ENCODE results near the gene ARHGAP26. TPM values are rescaled to one million over a fixed set of nuclear protein-coding genes. Genes with fewer than 3 reads are reported as not detected.

The ARHGAP26 gene
- total and polyA plus RNA-seq, 5 donors = 13.2 to 56.9 (median 47.0) TPM

DNA sequence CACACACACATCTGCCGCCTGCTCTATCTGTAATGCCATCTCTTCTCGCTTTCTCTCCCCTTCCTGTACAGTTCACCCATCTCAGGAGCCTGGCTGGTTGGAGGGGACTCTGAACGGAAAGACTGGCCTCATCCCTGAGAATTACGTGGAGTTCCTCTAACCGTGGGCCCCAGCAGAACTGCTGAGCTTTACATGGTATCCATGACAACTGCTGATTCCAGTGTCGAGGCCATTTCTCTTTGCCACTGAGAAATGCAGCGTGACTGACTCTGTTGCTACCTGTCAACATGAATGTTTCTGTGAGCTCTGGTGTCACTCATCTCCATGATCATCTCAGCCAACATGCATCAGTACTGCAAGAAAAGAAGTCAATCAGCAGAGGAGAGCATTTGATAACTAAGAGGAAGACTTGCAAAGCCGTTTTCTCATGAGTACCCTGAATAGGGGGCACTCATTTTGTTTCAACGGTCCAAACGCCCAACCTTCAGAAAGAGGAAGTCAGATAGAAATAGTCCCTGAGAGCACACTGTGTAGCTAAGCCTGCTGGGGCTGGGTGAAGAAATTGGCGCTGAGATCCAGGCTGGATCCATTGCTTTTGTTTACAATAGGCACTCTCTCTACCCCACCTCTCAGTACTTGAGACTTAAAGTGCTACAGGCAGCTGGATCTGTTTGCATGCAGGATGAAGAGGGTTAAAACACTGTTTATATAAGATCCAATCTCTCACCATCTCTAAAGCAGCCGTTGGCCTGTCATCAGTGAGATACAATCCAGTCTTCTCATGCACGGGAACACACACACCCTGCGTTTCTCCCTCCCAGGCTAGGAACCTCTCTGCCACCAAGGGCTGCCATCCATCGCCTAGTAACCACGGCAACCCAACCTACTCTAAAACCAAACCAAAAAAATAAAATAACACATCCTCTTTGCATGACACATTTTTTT is 452.4 kb downstream of the ARHGAP26 start:
- intact Hi-C loops (cut with DNase I) = no loop called here

GRCh38 chr5:143224672-143225071 is 454.5 kb downstream of the ARHGAP26 start:
- WGBS = 95% methylated on average over 5 of the region's 5 CpGs
- no peak for DNase-seq
- Histone ChIP-seq H3K27ac (ENCODE audit: low read length) (no peak overlapping the region), H3K4me3 (ENCODE audit: low read length) (no peak overlapping the region), H3K4me1 (ENCODE audit: control insufficient read depth, insufficient read depth, low read length) (peaks cover 12% of the 10 kb centered on the region), H3K9me3 (ENCODE audit: control insufficient read depth, low read length) (no peaks in the 10 kb centered on the region), H3K27me3 (ENCODE audit: control insufficient read depth, insufficient read depth) (no peaks in the 10 kb centered on the region)
- ATAC-seq = no peak
- intact Hi-C loops (cut with DNase I) = no loop called here

More for the DNA sequence above, 452.4 kb downstream of the ARHGAP26 start:
- no peaks in the 10 kb centered on the region for H3K9me3 ChIP-seq (ENCODE audit: control insufficient read depth, low read length)
- DNase-seq = no peak
- no peaks in the 10 kb centered on the region for H3K27me3 ChIP-seq (ENCODE audit: control insufficient read depth, insufficient read depth)
- H3K4me3 ChIP-seq (ENCODE audit: low read length) = no peak overlapping the region
- no peak overlapping the region for H3K27ac ChIP-seq (ENCODE audit: low read length)
- peak; percentile 28 to 51 for ATAC-seq
- WGBS = 48% methylated on average over 16 of the region's 16 CpGs
- H3K4me1 ChIP-seq (ENCODE audit: control insufficient read depth, insufficient read depth, low read length) = peaks cover 12% of the 10 kb centered on the region

- H3K27ac ChIP-seq (ENCODE audit: low read length) = no peak overlapping the region
- WGBS = 94% methylated on average over 4 of the region's 4 CpGs
- intact Hi-C loops (cut with DNase I) = no loop called here
- no peak for DNase-seq
- H3K27me3 ChIP-seq (ENCODE audit: control insufficient read depth, insufficient read depth) = no peaks in the 10 kb centered on the region
- H3K4me1 ChIP-seq (ENCODE audit: control insufficient read depth, insufficient read depth, low read length) = peaks cover 9% of the 10 kb centered on the region
- no peak for ATAC-seq
- no peak overlapping the region for H3K4me3 ChIP-seq (ENCODE audit: low read length)
- H3K9me3 ChIP-seq (ENCODE audit: control insufficient read depth, low read length) = no peaks in the 10 kb centered on the region
Measured at GRCh38 chr5:143225511-143225910, 455.3 kb downstream of the ARHGAP26 start.

- intact Hi-C loops (cut with DNase I) = no loop called here
- Histone ChIP-seq H3K4me3 (ENCODE audit: low read length) (no peak overlapping the region), H3K27me3 (ENCODE audit: control insufficient read depth, insufficient read depth) (no peaks in the 10 kb centered on the region), H3K4me1 (ENCODE audit: control insufficient read depth, insufficient read depth, low read length) (peaks cover 9% of the 10 kb centered on the region), H3K27ac (ENCODE audit: low read length) (no peak overlapping the region), H3K9me3 (ENCODE audit: control insufficient read depth, low read length) (no peaks in the 10 kb centered on the region)
- DNase-seq (no peak), ATAC-seq (no peak)
- WGBS = 56% methylated on average over 3 of the region's 3 CpGs
Measured at GRCh38 chr5:143226361-143226760, 456.2 kb downstream of the ARHGAP26 start.

- Histone ChIP-seq H3K9me3 (ENCODE audit: control insufficient read depth, low read length) (no peaks in the 10 kb centered on the region), H3K27me3 (ENCODE audit: control insufficient read depth, insufficient read depth) (no peaks in the 10 kb centered on the region), H3K4me1 (ENCODE audit: control insufficient read depth, insufficient read depth, low read length) (peaks cover 9% of the 10 kb centered on the region), H3K4me3 (ENCODE audit: low read length) (no peak overlapping the region), H3K27ac (ENCODE audit: low read length) (no peak overlapping the region)
- no peak for DNase-seq
- peak in 1 of 2 donors; percentile 9 for ATAC-seq
- WGBS = 79% methylated on average over 3 of the region's 3 CpGs
- intact Hi-C loops (cut with DNase I) = no loop called here
Measured at GRCh38 chr5:143226872-143227271, 456.7 kb downstream of the ARHGAP26 start.

DNA sequence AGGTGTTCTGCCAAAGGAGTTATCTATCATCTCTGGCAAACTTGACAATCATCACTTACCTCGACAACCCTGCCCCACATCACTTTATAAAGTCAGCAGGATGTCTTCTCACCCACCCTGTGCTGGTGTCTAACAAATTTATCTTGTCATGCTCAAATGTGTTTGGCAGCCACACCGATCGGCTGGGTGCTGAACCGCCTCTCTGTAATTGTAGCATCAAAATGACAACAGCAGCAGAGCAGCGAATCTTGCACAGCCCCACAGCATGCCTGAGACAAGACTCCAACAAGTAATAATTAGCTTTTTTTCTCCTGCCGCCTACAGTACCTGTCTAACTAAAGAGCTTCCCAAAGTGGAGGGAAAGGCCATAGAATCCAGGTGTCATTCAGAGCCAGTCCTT is 457.1 kb downstream of the ARHGAP26 start:
- no peak for DNase-seq
- Histone ChIP-seq H3K27ac (ENCODE audit: low read length) (no peak overlapping the region), H3K27me3 (ENCODE audit: control insufficient read depth, insufficient read depth) (no peaks in the 10 kb centered on the region), H3K4me1 (ENCODE audit: control insufficient read depth, insufficient read depth, low read length) (peaks cover 7% of the 10 kb centered on the region), H3K4me3 (ENCODE audit: low read length) (no peak overlapping the region), H3K9me3 (ENCODE audit: control insufficient read depth, low read length) (no peaks in the 10 kb centered on the region)
- WGBS = 65% methylated on average over 6 of the region's 6 CpGs
- intact Hi-C loops (cut with DNase I) = no loop called here
- ATAC-seq = peak in 1 of 2 donors; percentile 43

GRCh38 chr5:143228597-143229293 is 458.6 kb downstream of the ARHGAP26 start:
- ATAC-seq = no peak
- intact Hi-C loops (cut with DNase I) = no loop called here
- 89% methylated on average over 8 of the region's 8 CpGs for WGBS

DNA sequence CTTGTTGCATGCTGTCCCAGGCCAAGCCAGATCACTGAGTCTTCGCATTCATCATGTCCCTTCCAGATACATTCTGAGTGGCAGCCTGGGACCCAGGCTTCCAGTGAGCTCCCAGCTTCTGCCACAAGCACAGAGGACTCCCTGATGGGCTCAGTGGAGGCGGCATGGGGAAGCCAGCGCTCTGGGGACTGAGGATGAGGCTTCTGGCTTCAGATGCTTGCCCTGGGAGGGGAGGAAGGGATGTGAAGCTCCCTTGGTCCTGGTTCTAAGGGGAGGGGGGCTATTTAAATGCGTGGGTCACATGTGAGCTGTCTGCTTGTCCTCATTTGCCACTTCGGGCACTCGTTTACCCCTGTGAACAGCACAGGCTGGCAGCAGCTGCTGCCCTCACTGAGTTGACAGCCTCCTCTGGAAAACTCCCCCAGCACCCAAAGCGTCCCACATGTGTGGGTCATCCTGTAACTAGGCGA is 459.3 kb downstream of the ARHGAP26 start:
- no peak overlapping the region for H3K4me3 ChIP-seq (ENCODE audit: low read length)
- ATAC-seq (peak; percentile 25 to 53), DNase-seq (peak in 1 of 3 donors; percentile 22)
- peaks cover 2% of the 10 kb centered on the region for H3K4me1 ChIP-seq (ENCODE audit: control insufficient read depth, insufficient read depth, low read length)
- WGBS = 70% methylated on average over 8 of the region's 8 CpGs
- no peaks in the 10 kb centered on the region for H3K9me3 ChIP-seq (ENCODE audit: control insufficient read depth, low read length)
- H3K27ac ChIP-seq (ENCODE audit: low read length) = no peak overlapping the region
- H3K27me3 ChIP-seq (ENCODE audit: control insufficient read depth, insufficient read depth) = no peaks in the 10 kb centered on the region
- intact Hi-C loops (cut with DNase I) = no loop called here

More at GRCh38 chr5:143228597-143229293, 458.6 kb downstream of the ARHGAP26 start:
- Histone ChIP-seq H3K27me3 (ENCODE audit: control insufficient read depth, insufficient read depth) (no peaks in the 10 kb centered on the region), H3K9me3 (ENCODE audit: control insufficient read depth, low read length) (no peaks in the 10 kb centered on the region), H3K27ac (ENCODE audit: low read length) (no peak overlapping the region), H3K4me1 (ENCODE audit: control insufficient read depth, insufficient read depth, low read length) (peaks cover 2% of the 10 kb centered on the region), H3K4me3 (ENCODE audit: low read length) (no peak overlapping the region)
- no peak for DNase-seq

GRCh38 chr5:143229896-143230675 is 459.9 kb downstream of the ARHGAP26 start:
- Histone ChIP-seq H3K4me3 (ENCODE audit: low read length) (no peak overlapping the region), H3K4me1 (ENCODE audit: control insufficient read depth, insufficient read depth, low read length) (peaks cover 2% of the 10 kb centered on the region), H3K27ac (ENCODE audit: low read length) (no peak overlapping the region), H3K27me3 (ENCODE audit: control insufficient read depth, insufficient read depth) (no peaks in the 10 kb centered on the region), H3K9me3 (ENCODE audit: control insufficient read depth, low read length) (no peaks in the 10 kb centered on the region)
- DNase-seq (peak in 1 of 3 donors; percentile 30), ATAC-seq (peak; percentile 68 to 75)
- WGBS = 55% methylated on average over 10 of the region's 10 CpGs
- intact Hi-C loops (cut with DNase I) = no loop called here

GRCh38 chr5:143230676-143230996 is 460.5 kb downstream of the ARHGAP26 start:
- no peak overlapping the region for H3K4me3 ChIP-seq (ENCODE audit: low read length)
- H3K27me3 ChIP-seq (ENCODE audit: control insufficient read depth, insufficient read depth) = no peaks in the 10 kb centered on the region
- 76% methylated on average over 6 of the region's 6 CpGs for WGBS
- no peaks in the 10 kb centered on the region for H3K9me3 ChIP-seq (ENCODE audit: control insufficient read depth, low read length)
- no peak for DNase-seq
- intact Hi-C loops (cut with DNase I) = no loop called here
- H3K27ac ChIP-seq (ENCODE audit: low read length) = no peak overlapping the region
- peaks cover 2% of the 10 kb centered on the region for H3K4me1 ChIP-seq (ENCODE audit: control insufficient read depth, insufficient read depth, low read length)
- no peak for ATAC-seq
